ENCODE data around the gene CNKSR3.

DNA sequence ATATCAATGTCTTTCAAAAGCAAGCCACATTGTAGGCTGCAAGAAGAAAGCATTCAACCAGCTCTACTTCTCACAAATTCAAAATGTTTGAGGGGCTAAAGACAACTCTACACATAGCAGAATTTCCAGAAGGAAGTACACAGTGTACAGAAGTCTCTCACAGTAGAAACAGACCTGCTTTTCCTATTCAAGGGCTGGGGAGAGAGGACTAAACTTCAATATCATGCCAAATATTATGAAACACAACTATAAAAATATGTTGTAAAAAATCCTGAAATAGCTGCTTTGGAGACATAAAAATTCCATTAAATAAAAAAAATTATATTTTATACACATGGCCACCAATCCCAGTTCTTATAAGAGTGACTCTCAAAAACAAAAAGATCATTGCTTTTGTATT, 83.0 kb downstream of the CNKSR3 start:
- TF ChIP-seq, protein P1, sequence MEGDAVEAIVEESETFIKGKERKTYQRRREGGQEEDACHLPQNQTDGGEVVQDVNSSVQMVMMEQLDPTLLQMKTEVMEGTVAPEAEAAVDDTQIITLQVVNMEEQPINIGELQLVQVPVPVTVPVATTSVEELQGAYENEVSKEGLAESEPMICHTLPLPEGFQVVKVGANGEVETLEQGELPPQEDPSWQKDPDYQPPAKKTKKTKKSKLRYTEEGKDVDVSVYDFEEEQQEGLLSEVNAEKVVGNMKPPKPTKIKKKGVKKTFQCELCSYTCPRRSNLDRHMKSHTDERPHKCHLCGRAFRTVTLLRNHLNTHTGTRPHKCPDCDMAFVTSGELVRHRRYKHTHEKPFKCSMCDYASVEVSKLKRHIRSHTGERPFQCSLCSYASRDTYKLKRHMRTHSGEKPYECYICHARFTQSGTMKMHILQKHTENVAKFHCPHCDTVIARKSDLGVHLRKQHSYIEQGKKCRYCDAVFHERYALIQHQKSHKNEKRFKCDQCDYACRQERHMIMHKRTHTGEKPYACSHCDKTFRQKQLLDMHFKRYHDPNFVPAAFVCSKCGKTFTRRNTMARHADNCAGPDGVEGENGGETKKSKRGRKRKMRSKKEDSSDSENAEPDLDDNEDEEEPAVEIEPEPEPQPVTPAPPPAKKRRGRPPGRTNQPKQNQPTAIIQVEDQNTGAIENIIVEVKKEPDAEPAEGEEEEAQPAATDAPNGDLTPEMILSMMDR (IDR thresholded peaks at IDR 0.05), result no peak
- TF ChIP-seq POLR2A (IDR thresholded peaks at IDR 0.05), result no peak
- no peak for TF ChIP-seq POLR2AphosphoS5 (IDR thresholded peaks at IDR 0.05)
- TF ChIP-seq EP300 (IDR thresholded peaks at IDR 0.05), result no peak

Data from suprapubic skin (tissue), 4 donors.